CD8-positive, alpha-beta memory T cell (primary cell): ENCODE results near the gene TOP3B. TPM values are rescaled to one million over a fixed set of nuclear protein-coding genes. Genes with fewer than 3 reads are reported as not detected.

Experiments used
- CTCF ChIA-PET: fragments of 350-600 bp; sonication (Branson Sonifier 250); formaldehyde crosslinking; loops from one replicate; lab custom pipeline; 2021; ENCODE audit warnings: antibody characterized with exemption; lab: Charles Lee
- POLR2A ChIA-PET: fragments of 350-600 bp; sonication (Branson Sonifier 250); formaldehyde crosslinking; loops from one replicate; lab custom pipeline; 2021; ENCODE audit warnings: antibody characterized with exemption; lab: Charles Lee
- DNase-seq, 5 donors: peaks; one replicate each; pipeline versions ENCODE4 v3.0.0 to v3.0.0-alpha.2; 2020 to 2022; ENCODE audit warnings: mixed read lengths in 1 of 5
- H3K27ac ChIP-seq: one replicate; pipeline ENCODE4 v1.7.0; 2013; ENCODE audit warnings: low read depth, mild to moderate bottlenecking, low read length, moderate library complexity
- H3K27me3 ChIP-seq: 2 replicates; pipeline ENCODE4 v1.7.0; 2013; ENCODE audit warnings: low read length, mild to moderate bottlenecking; ENCODE audit not compliant: insufficient read depth, poor library complexity, severe bottlenecking
- H3K36me3 ChIP-seq: 2 replicates; pipeline ENCODE4 v1.7.0; 2013; ENCODE audit warnings: mild to moderate bottlenecking, low read length, moderate library complexity; ENCODE audit not compliant: insufficient read depth
- H3K4me1 ChIP-seq: 2 replicates; pipeline ENCODE4 v1.7.0; 2013; ENCODE audit warnings: mild to moderate bottlenecking, low read length, moderate library complexity; ENCODE audit not compliant: insufficient read depth
- H3K4me3 ChIP-seq: 2 replicates; pipeline ENCODE4 v1.7.0; 2013; ENCODE audit warnings: mild to moderate bottlenecking, low read length
- H3K9me3 ChIP-seq: 2 replicates; pipeline ENCODE4 v1.7.0; 2013; ENCODE audit warnings: mild to moderate bottlenecking, low read length
- H3K27ac Mint-ChIP-seq, 8 donors: one replicate each; pipeline ENCODE4 v1.8.0; 2020 to 2021; ENCODE audit warnings: mixed read lengths in 8 of 8, mild to moderate bottlenecking in 6 of 8, inconsistent platforms in 3 of 8, moderate library complexity in 3 of 8
- H3K27me3 Mint-ChIP-seq, 2 donors: one replicate each; pipeline ENCODE4 v1.8.0; 2020 to 2021; ENCODE audit warnings: mixed read lengths in 2 of 2, mild to moderate bottlenecking in 1 of 2, moderate library complexity in 1 of 2
- H3K36me3 Mint-ChIP-seq, 3 donors: one replicate each; pipeline ENCODE4 v1.8.0; 2020 to 2021; ENCODE audit warnings: mixed read lengths in 3 of 3, inconsistent platforms in 1 of 3, mild to moderate bottlenecking in 1 of 3
- H3K4me1 Mint-ChIP-seq, 3 donors: one replicate each; pipeline ENCODE4 v1.8.0; 2020 to 2021; ENCODE audit warnings: mixed read lengths in 3 of 3, inconsistent platforms in 1 of 3, mild to moderate bottlenecking in 1 of 3
- H3K4me3 Mint-ChIP-seq, 7 donors: one replicate each; pipeline ENCODE4 v1.8.0; 2020 to 2021; ENCODE audit warnings: mixed read lengths in 7 of 7, mild to moderate bottlenecking in 6 of 7, moderate library complexity in 4 of 7, inconsistent platforms in 2 of 7
- H3K9me3 Mint-ChIP-seq, 5 donors: one replicate each; pipeline ENCODE4 v1.8.0; 2020 to 2022; ENCODE audit warnings: mixed read lengths in 5 of 5, mild to moderate bottlenecking in 3 of 5, moderate library complexity in 2 of 5, inconsistent platforms in 1 of 5
- polyA plus RNA-seq: library from polyadenylated mRNA; unstranded; fragments of 300-500 nt; fragmentation: Illumina TruSeq; gene quantifications from one replicate; pipeline ENCODE4 v1.2.3, GENCODE V29; 2021
- total RNA-seq, 2 experiments: library from RNA; stranded (reverse); gene quantifications; one replicate each; pipeline ENCODE4 v1.2.3, GENCODE V29; 2021

Gene TOP3B
- total and polyA plus RNA-seq, 3 experiments from 2014 or later: 17.3 to 36.9 (median 30.1) TPM

DNA sequence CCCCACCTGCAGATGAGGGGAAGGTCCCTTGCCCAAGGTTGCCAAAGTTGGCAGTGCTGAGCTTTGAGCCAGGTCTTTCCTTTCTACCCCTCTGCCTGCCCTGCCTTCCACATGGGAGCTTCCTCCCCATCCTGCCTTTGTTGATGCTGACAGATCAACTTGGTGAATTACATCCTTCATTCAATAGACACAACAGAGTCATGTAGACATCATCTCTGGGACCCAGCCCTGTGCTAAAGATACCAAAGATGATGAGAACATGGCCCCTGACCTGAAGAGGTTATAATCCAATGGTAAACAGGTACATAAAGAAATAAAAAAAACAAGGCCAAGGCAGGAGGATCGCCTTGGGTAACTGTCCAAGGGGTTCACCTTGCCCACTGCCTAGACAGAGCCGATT, 72.7 kb downstream of the TOP3B start:
- Mint-ChIP-seq H3K4me1 (no peaks in the 10 kb centered on the region), H3K36me3 (peaks cover 0 to 1% (median 0%) of the 10 kb centered on the region in 3 donors)
- no peaks in the 10 kb centered on the region for H3K36me3 ChIP-seq

DNA sequence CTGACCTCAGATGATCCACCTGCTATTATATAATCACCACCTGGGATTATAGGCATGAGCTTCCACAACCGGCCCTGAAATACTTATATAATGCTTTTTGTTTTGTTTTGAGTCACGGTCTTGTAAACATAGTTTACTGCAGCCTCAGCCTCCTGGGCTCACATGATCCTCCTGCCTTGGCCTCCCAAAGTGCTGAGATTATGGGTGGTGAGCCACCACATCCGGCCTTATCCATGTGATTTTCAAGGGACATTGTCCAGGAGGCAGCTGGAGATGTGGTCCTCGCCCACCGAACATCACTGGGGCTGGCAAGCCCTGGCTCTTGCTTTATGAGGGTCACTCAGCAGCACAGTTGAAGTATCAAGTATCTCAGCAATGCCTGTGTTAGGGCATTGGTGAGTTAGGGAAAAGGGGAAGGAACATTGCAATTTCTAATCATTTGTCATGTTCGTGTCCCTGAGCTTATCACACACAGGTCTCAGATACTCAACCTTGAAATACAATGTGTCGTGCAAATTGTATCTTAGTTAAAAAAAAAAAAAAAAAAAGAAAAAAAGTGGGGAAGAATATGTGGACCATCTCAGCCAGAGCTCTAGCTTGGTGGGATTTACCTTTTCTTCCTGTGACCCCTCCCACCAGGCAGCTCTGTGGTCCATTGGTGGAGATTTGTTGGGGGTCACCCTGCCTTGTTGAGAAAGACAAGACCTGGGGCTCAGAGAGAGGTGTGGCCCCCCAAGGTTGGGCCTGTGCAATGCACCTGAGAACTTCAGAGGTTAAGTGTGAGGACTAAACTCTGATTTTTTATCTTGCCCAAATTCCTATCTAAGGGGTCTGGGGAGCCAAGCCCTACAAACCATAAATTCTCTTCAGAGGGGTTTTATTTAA, 74.7 kb downstream of the TOP3B start:
- no peaks in the 10 kb centered on the region for H3K4me1 ChIP-seq
- DNase-seq: no peak
- H3K27me3 ChIP-seq: no peaks in the 10 kb centered on the region
- Mint-ChIP-seq H3K36me3 (peaks cover 0 to 1% (median 0%) of the 10 kb centered on the region in 3 donors), H3K4me1 (no peaks in the 10 kb centered on the region), H3K27me3 (no peaks in the 10 kb centered on the region), H3K9me3 (no peaks in the 10 kb centered on the region), H3K4me3 (no peak overlapping the region), H3K27ac (no peak overlapping the region)
- ChIA-PET POLR2A (no interaction called here), CTCF (no interaction called here)
- H3K4me3 ChIP-seq: no peak overlapping the region
- no peaks in the 10 kb centered on the region for H3K36me3 ChIP-seq
- H3K9me3 ChIP-seq: no peaks in the 10 kb centered on the region
- no peak overlapping the region for H3K27ac ChIP-seq

More for the DNA sequence above, 72.7 kb downstream of the TOP3B start:
- H3K4me3 Mint-ChIP-seq: no peak overlapping the region
- H3K4me1 ChIP-seq: no peaks in the 10 kb centered on the region
- H3K27me3 Mint-ChIP-seq: no peaks in the 10 kb centered on the region
- H3K4me3 ChIP-seq: no peak overlapping the region
- no peaks in the 10 kb centered on the region for H3K9me3 Mint-ChIP-seq
- H3K27me3 ChIP-seq: no peaks in the 10 kb centered on the region
- CTCF ChIA-PET: interaction anchor here (1.3 kb wide), 1 partner anchor 28 kb away, joined by 3 read pairs; no protein-coding TSS in a partner anchor
- no peak for DNase-seq
- H3K27ac ChIP-seq: no peak overlapping the region
- no peaks in the 10 kb centered on the region for H3K9me3 ChIP-seq
- POLR2A ChIA-PET: no interaction called here
- H3K27ac Mint-ChIP-seq: peak overlapping the region in 1 of 8 donors; percentile 44

Other genes with a start within 250 kb of the TOP3B start
- gene YPEL1, start 247.0 kb downstream of the TOP3B start, total RNA-seq: 1 to 10 TPM; 2.4 to 2.6 TPM
- gene YPEL1, start 247.0 kb downstream of the TOP3B start, polyA plus RNA-seq: 27.0 TPM
- gene MAPK1, start 115.1 kb downstream of the TOP3B start, total RNA-seq: 100 to 1,000 TPM; 132 to 134 TPM
- gene MAPK1, start 115.1 kb downstream of the TOP3B start, polyA plus RNA-seq: 103 TPM
- gene PPM1F, start 29.9 kb downstream of the TOP3B start, total RNA-seq: 10 to 100 TPM; 25.4 to 29.1 TPM
- 9.2 TPM for gene PPM1F, start 29.9 kb downstream of the TOP3B start, polyA plus RNA-seq